Measurements from ENCODE around the gene ATP13A3.

GRCh38 chr3:194365978-194366490 lies 120.8 kb downstream of the ATP13A3 start:
- TF ChIP-seq CTCF (IDR thresholded peaks at IDR 0.05) (no peak), POLR2AphosphoS5 (IDR thresholded peaks at IDR 0.05; ENCODE audit: insufficient read depth in 1 of 2, low read depth in 1 of 2) (no peak), POLR2A (IDR thresholded peaks at IDR 0.05) (no peak)

Data from vagina (tissue), 2 donors.